ENCODE data around the gene AFF3.
A peak's percentile ranks its signal among the peaks of the same experiment; 100 is the strongest.

Gene AFF3

GRCh38 chr2:100184055-100184737 is 41.8 kb upstream of the AFF3 start:
- no peak for DNase-seq (ENCODE audit: low read depth)
- H3K4me3 ChIP-seq (ENCODE audit: low read depth, low read length): no peak overlapping the region
- TF ChIP-seq CTCF (conservative IDR thresholded peaks at IDR 0.05; ENCODE audit: low read depth, low read length): no peak

GRCh38 chr2:100182494-100183361 is 40.3 kb upstream of the AFF3 start:
- no peak overlapping the region for H3K4me3 ChIP-seq (ENCODE audit: low read depth, low read length)
- no peak for DNase-seq (ENCODE audit: low read depth)
- TF ChIP-seq CTCF (conservative IDR thresholded peaks at IDR 0.05; ENCODE audit: low read depth, low read length): no peak

- no peak for TF ChIP-seq CTCF (conservative IDR thresholded peaks at IDR 0.05; ENCODE audit: low read depth, low read length)
- no peak overlapping the region for H3K4me3 ChIP-seq (ENCODE audit: low read depth, low read length)
- no peak for DNase-seq (ENCODE audit: low read depth)
Observed at GRCh38 chr2:100180503-100180902, 38.1 kb upstream of the AFF3 start.

- no peak for DNase-seq (ENCODE audit: low read depth)
- no peak overlapping the region for H3K4me3 ChIP-seq (ENCODE audit: low read depth, low read length)
- no peak for TF ChIP-seq CTCF (conservative IDR thresholded peaks at IDR 0.05; ENCODE audit: low read depth, low read length)
Observed at GRCh38 chr2:100179806-100180205, 37.4 kb upstream of the AFF3 start.

GRCh38 chr2:100178864-100179263 is 36.5 kb upstream of the AFF3 start:
- no peak overlapping the region for H3K4me3 ChIP-seq (ENCODE audit: low read depth, low read length)
- DNase-seq (ENCODE audit: low read depth): no peak
- no peak for TF ChIP-seq CTCF (conservative IDR thresholded peaks at IDR 0.05; ENCODE audit: low read depth, low read length)

- DNase-seq (ENCODE audit: low read depth): peak; percentile 72
- no peak overlapping the region for H3K4me3 ChIP-seq (ENCODE audit: low read depth, low read length)
- TF ChIP-seq CTCF (conservative IDR thresholded peaks at IDR 0.05; ENCODE audit: low read depth, low read length): peak; percentile 65
Observed at GRCh38 chr2:100178085-100178788, 35.8 kb upstream of the AFF3 start.

Measured in choroid plexus epithelial cell (primary cell).